ENCODE data around the gene SOCS3.

The SOCS3 gene

GRCh38 chr17:78366109-78366848 lies 6.4 kb upstream of the SOCS3 start:
- DNase-seq: no peak

- DNase-seq: no peak
These were observed 5.8 kb upstream of the SOCS3 start for GRCh38 chr17:78365561-78366108.

GRCh38 chr17:78364436-78365281 lies 4.8 kb upstream of the SOCS3 start:
- DNase-seq: no peak

GRCh38 chr17:78362671-78363070 lies 2.8 kb upstream of the SOCS3 start:
- no peak for DNase-seq

- no peak for DNase-seq
These were observed 2.4 kb upstream of the SOCS3 start for GRCh38 chr17:78362232-78362631.

- DNase-seq: no peak
These were observed 1.4 kb upstream of the SOCS3 start for GRCh38 chr17:78361225-78361701.

- DNase-seq: peak; percentile 90
These were observed 721 bp upstream of the SOCS3 start for GRCh38 chr17:78360371-78361224.

GRCh38 chr17:78359321-78359996 lies 418 bp downstream of the SOCS3 start:
- DNase-seq: no peak

- DNase-seq: no peak
These were observed 1.1 kb downstream of the SOCS3 start for GRCh38 chr17:78358538-78359320.

- DNase-seq: no peak
These were observed 2.0 kb downstream of the SOCS3 start for GRCh38 chr17:78357672-78358537.

- no peak for DNase-seq
These were observed 2.7 kb downstream of the SOCS3 start for GRCh38 chr17:78357177-78357586.

- peak; percentile 78 for DNase-seq
These were observed 3.7 kb downstream of the SOCS3 start for GRCh38 chr17:78356101-78356713.

GRCh38 chr17:78355701-78356100 lies 4.2 kb downstream of the SOCS3 start:
- no peak for DNase-seq

- peak; percentile 44 for DNase-seq
These were observed 4.7 kb downstream of the SOCS3 start for GRCh38 chr17:78355045-78355641.

GRCh38 chr17:78353834-78354233 lies 6.0 kb downstream of the SOCS3 start:
- no peak for DNase-seq

- DNase-seq: no peak
These were observed 8.3 kb downstream of the SOCS3 start for GRCh38 chr17:78351449-78352006.

GRCh38 chr17:78349891-78350642 lies 9.8 kb downstream of the SOCS3 start:
- no peak for DNase-seq

GRCh38 chr17:78348055-78348770 lies 11.7 kb downstream of the SOCS3 start:
- DNase-seq: no peak
